ENCODE data around the gene SPRYD7.

SPRYD7 gene

DNA sequence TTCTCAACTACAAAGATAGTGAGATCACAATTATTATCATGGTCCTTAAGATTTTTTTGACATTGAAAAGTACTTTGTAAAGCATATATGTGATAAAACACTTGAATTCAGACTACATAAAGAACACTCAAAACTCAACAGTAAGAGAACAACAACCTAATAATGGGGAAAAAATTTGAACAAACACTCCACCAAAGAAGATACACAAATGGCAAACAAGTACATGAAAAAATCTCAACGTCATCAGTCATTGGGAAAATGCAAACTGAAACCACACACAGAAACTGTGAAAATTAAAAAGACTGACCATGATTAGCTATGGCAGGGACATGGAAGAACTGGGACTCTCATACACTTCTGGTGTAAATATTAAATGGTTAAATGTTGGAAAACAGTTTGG, 70.9 kb downstream of the SPRYD7 start:
- Histone ChIP-seq H3K36me3 (ENCODE audit: control insufficient read depth, insufficient read depth, low read length) (no peaks in the 10 kb centered on the region), H3K27me3 (replicated peaks; ENCODE audit: control insufficient read depth, insufficient read depth, low read length) (no peaks in the 10 kb centered on the region; the same call in 1 of the 2 replicates), H3K4me3 (replicated peaks; ENCODE audit: low read depth, low read length) (no peak overlapping the region)
- TF ChIP-seq CTCF (IDR thresholded peaks at IDR 0.05; ENCODE audit: insufficient read depth, low read length, poor library complexity, severe bottlenecking): no peak
- no peak for DNase-seq (ENCODE audit: extremely low read depth, insufficient read length)

DNA sequence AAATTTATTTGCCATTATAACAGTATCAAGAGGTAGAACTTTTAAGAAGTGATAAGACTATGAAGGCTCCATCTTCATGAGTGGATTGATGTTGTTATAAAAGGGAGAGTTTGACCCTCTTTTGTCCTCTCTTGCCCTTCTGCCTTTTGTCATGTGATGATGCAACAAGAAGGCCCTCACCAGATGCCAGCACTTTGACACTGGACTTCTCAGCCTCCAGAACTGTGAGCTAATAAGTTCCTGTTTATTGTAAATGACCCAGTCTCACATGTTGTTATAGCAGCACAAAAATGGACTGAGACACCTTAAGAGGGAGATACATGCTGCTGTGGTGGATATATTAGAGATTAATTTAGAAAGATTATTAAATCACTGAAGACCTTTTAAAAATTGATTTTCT, 71.6 kb downstream of the SPRYD7 start:
- no peak for DNase-seq (ENCODE audit: extremely low read depth, insufficient read length)
- no peak for TF ChIP-seq CTCF (IDR thresholded peaks at IDR 0.05; ENCODE audit: insufficient read depth, low read length, poor library complexity, severe bottlenecking)
- Histone ChIP-seq H3K36me3 (ENCODE audit: control insufficient read depth, insufficient read depth, low read length) (no peaks in the 10 kb centered on the region), H3K4me3 (replicated peaks; ENCODE audit: low read depth, low read length) (no peak overlapping the region), H3K27me3 (replicated peaks; ENCODE audit: control insufficient read depth, insufficient read depth, low read length) (no peaks in the 10 kb centered on the region; the same call in 1 of the 2 replicates)
